Medulla oblongata (tissue), 1 donor: ENCODE data around the gene MSL1.

Source experiments
- DNase-seq: peaks from one replicate; pipeline ENCODE4 v3.0.0-alpha.2; 2015; ENCODE audit errors: extremely low spot score

Gene MSL1

GRCh38 chr17:40121181-40122135 lies at the start of gene MSL1:
TSS of gene MSL1 (plus strand) at chr17:40121971. CDS start at chr17:40122613, 642 bp downstream.
- peak; percentile 85 for DNase-seq

- peak; percentile 92 for DNase-seq
These were observed 49.6 kb upstream of the MSL1 start for GRCh38 chr17:40072040-40072734.

GRCh38 chr17:40072735-40073346 lies 48.9 kb upstream of the MSL1 start:
- DNase-seq = no peak

- DNase-seq = peak; percentile 50
These were observed 48.2 kb upstream of the MSL1 start for GRCh38 chr17:40073454-40074174.

- no peak for DNase-seq
These were observed 47.6 kb upstream of the MSL1 start for GRCh38 chr17:40074175-40074512.

- DNase-seq = no peak
These were observed 46.9 kb upstream of the MSL1 start for GRCh38 chr17:40074871-40075200.

GRCh38 chr17:40075201-40075941 lies 46.4 kb upstream of the MSL1 start:
- peak; percentile 90 for DNase-seq

GRCh38 chr17:40075942-40076498 lies 45.8 kb upstream of the MSL1 start:
- no peak for DNase-seq

- no peak for DNase-seq
These were observed 45.2 kb upstream of the MSL1 start for GRCh38 chr17:40076591-40076990.

GRCh38 chr17:40079545-40079944 lies 42.2 kb upstream of the MSL1 start:
- no peak for DNase-seq

GRCh38 chr17:40084477-40084876 lies 37.3 kb upstream of the MSL1 start:
- DNase-seq = no peak

- DNase-seq = no peak
These were observed 35.4 kb upstream of the MSL1 start for GRCh38 chr17:40086150-40087044.

- no peak for DNase-seq
These were observed 34.5 kb upstream of the MSL1 start for GRCh38 chr17:40087049-40087794.

- DNase-seq = no peak
These were observed 33.7 kb upstream of the MSL1 start for GRCh38 chr17:40087903-40088718.

GRCh38 chr17:40089077-40089895 lies 32.5 kb upstream of the MSL1 start:
- no peak for DNase-seq

- DNase-seq = no peak
These were observed 31.3 kb upstream of the MSL1 start for GRCh38 chr17:40090237-40091119.
